ENCODE measurements around the gene ZNF132. TPM values are rescaled to one million over a fixed set of nuclear protein-coding genes. Genes with fewer than 3 reads are reported as not detected.

Gene ZNF132
- total RNA-seq, 4 donors from 2014 or later: 2.2 to 4.5 (median 2.8) TPM

GRCh38 chr19:58469241-58470013 is 29.5 kb upstream of the ZNF132 start:
- DNase-seq (ENCODE audit: low spot score in 2 of 2): no peak
- no peak for TF ChIP-seq POLR2A (IDR thresholded peaks at IDR 0.05)
- no peak overlapping the region for H3K4me3 ChIP-seq (ENCODE audit: low read depth, poor library complexity, severe bottlenecking)
- intact Hi-C loops (cut with DNase I; ENCODE audit: low total_unique reads): no loop called here
- WGBS, 2 donors: 90 to 98% methylated on average over 15 to 17 of the region's 17 CpGs

- DNase-seq (ENCODE audit: low spot score in 2 of 2): no peak
- no peak for TF ChIP-seq POLR2A (IDR thresholded peaks at IDR 0.05)
- TF ChIP-seq CTCF (IDR thresholded peaks at IDR 0.05): no peak
- 44 to 48% methylated on average over 5 of the region's 5 CpGs for WGBS, 2 donors
- no peak overlapping the region for H3K4me3 ChIP-seq (ENCODE audit: low read depth, poor library complexity, severe bottlenecking)
- intact Hi-C loops (cut with DNase I; ENCODE audit: low total_unique reads): no loop called here
These were observed 28.4 kb upstream of the ZNF132 start for GRCh38 chr19:58468216-58468839.

- TF ChIP-seq CTCF (IDR thresholded peaks at IDR 0.05) (no peak), POLR2A (IDR thresholded peaks at IDR 0.05) (no peak)
- WGBS, 2 donors: 0% methylated on average over 35 to 46 of the region's 92 CpGs
- intact Hi-C loops (cut with DNase I; ENCODE audit: low total_unique reads): no loop called here
- peak; percentile 98 to 100 for DNase-seq (ENCODE audit: low spot score in 2 of 2)
- H3K4me3 ChIP-seq (ENCODE audit: low read depth, poor library complexity, severe bottlenecking): peak within 1 kb of the TSS; percentile 89
These were observed 27.0 kb upstream of the ZNF132 start, which contains the start of gene ZNF324 for GRCh38 chr19:58466760-58467589. TSS of gene ZNF324 (plus strand) at chr19:58467080. CDS start at chr19:58469186, 2,106 bp downstream.

GRCh38 chr19:58466089-58466759 is 26.3 kb upstream of the ZNF132 start:
- WGBS, 2 donors: 36 to 39% methylated on average over 19 to 20 of the region's 20 CpGs
- TF ChIP-seq CTCF (IDR thresholded peaks at IDR 0.05): no peak
- DNase-seq (ENCODE audit: low spot score in 2 of 2): no peak
- intact Hi-C loops (cut with DNase I; ENCODE audit: low total_unique reads): no loop called here
- H3K4me3 ChIP-seq (ENCODE audit: low read depth, poor library complexity, severe bottlenecking): no peak overlapping the region

GRCh38 chr19:58460039-58460438 is 20.1 kb upstream of the ZNF132 start:
- WGBS, 2 donors: 77 to 80% methylated on average over 2 of the region's 2 CpGs
- TF ChIP-seq CTCF (IDR thresholded peaks at IDR 0.05) (no peak), POLR2A (IDR thresholded peaks at IDR 0.05) (no peak)
- no peak for DNase-seq (ENCODE audit: low spot score in 2 of 2)
- intact Hi-C loops (cut with DNase I; ENCODE audit: low total_unique reads): no loop called here
- no peak overlapping the region for H3K4me3 ChIP-seq (ENCODE audit: low read depth, poor library complexity, severe bottlenecking)
